ENCODE results near the gene FBLL1.

The FBLL1 gene

DNA sequence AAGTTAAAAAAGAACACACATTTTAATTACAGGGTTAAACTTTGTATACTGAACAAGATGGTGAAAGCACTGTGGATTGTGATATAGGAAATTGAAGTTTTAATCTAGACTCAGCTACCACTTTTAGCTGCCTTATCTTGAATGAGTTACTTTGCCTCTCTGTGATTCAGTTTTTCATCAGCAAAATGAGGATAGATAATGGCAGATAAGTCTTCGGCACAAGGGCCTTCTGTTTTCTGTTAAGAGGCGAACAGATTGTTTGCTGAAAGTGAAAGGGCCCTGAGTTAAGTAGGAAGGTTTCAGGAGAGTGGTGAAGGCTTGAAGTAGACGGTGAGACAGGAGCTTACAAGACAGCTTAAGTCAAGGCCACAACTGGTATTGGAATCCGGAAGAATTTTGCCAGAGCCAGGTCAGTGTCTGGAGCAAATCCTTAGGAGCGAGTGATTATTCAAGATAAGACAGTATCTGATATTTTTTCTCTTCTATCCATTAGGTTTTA lies 35.0 kb upstream of the FBLL1 start:
- no peak overlapping the region for H3K4me3 ChIP-seq (ENCODE audit: low read length)
- TF ChIP-seq, protein P1, sequence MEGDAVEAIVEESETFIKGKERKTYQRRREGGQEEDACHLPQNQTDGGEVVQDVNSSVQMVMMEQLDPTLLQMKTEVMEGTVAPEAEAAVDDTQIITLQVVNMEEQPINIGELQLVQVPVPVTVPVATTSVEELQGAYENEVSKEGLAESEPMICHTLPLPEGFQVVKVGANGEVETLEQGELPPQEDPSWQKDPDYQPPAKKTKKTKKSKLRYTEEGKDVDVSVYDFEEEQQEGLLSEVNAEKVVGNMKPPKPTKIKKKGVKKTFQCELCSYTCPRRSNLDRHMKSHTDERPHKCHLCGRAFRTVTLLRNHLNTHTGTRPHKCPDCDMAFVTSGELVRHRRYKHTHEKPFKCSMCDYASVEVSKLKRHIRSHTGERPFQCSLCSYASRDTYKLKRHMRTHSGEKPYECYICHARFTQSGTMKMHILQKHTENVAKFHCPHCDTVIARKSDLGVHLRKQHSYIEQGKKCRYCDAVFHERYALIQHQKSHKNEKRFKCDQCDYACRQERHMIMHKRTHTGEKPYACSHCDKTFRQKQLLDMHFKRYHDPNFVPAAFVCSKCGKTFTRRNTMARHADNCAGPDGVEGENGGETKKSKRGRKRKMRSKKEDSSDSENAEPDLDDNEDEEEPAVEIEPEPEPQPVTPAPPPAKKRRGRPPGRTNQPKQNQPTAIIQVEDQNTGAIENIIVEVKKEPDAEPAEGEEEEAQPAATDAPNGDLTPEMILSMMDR (conservative IDR thresholded peaks at IDR 0.05; ENCODE audit: low read length): no peak
- DNase-seq (ENCODE audit: low read depth): no peak

- DNase-seq (ENCODE audit: low read depth): no peak
- no peak overlapping the region for H3K4me3 ChIP-seq (ENCODE audit: low read length)
- TF ChIP-seq, protein P1 (conservative IDR thresholded peaks at IDR 0.05; ENCODE audit: low read length): no peak
Observed at GRCh38 chr5:168502563-168503237, 26.4 kb upstream of the FBLL1 start.

DNA sequence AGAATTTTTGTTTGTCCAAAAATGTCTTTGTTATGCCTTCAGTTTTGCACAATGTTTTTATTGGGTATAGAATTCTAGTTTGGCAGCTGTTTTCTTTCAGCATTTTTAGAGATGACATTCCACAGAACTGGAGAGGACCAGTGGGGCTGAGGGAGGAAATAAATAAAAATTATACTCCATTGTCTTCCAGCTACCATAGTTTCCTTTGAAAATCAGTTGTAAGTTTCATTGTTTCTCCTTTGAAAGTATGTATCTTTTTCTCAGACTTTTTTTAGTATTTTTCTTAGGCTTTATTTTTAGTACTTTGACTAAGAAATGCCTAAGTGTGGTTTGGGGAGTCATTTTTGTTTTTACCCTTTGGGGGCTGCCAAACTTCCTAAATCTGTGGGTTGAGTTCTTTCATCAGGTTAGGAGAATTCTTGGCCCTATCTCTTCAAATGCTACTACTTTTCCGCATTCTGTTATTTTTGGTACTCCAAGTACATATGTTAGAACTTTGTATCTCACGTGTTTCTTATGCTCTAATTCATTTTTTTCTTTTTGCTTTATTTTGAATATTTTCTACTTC lies 15.2 kb upstream of the FBLL1 start:
- TF ChIP-seq, protein P1 (conservative IDR thresholded peaks at IDR 0.05; ENCODE audit: low read length): no peak
- H3K4me3 ChIP-seq (ENCODE audit: low read length): no peak overlapping the region
- peak; percentile 2 for DNase-seq (ENCODE audit: low read depth)

GRCh38 chr5:168525856-168526255 lies 3.2 kb upstream of the FBLL1 start:
- DNase-seq (ENCODE audit: low read depth): no peak
- TF ChIP-seq, protein P1 (conservative IDR thresholded peaks at IDR 0.05; ENCODE audit: low read length): no peak
- H3K4me3 ChIP-seq (ENCODE audit: low read length): no peak overlapping the region

DNA sequence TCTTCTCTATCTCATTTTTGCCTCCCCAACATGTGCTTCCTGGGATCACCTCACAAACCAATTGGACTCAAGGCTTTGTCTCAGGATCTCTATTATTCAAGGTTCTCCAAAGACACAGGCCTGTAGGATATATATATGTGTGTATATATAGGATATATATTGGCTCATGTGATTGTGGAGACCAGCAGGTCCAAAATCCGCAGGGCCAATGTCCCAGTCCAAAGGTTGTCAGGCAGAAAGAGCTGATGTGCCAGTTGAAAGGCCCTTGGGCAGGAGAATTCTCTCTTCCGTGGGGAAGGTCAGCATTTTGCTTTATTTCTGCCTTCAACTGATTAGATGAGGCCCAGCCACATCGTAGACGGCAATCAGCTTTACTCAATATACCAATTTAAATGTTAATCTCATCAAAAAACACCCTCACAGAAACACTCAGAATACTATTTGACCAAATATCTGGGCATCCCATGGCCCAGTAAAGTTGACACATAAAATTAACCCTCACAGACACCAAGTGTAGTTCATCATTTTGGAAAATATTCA lies 1.3 kb upstream of the FBLL1 start:
- TF ChIP-seq, protein P1 (conservative IDR thresholded peaks at IDR 0.05; ENCODE audit: low read length): no peak
- no peak for DNase-seq (ENCODE audit: low read depth)

GRCh38 chr5:168529374-168530234 lies 499 bp downstream of the FBLL1 start:
- TF ChIP-seq, protein P1 (conservative IDR thresholded peaks at IDR 0.05; ENCODE audit: low read length): no peak
- peak overlapping the region; percentile 42 for H3K4me3 ChIP-seq (ENCODE audit: low read length)
- no peak for DNase-seq (ENCODE audit: low read depth)

More for the DNA sequence above, 1.3 kb upstream of the FBLL1 start:
- no peak overlapping the region for H3K4me3 ChIP-seq (ENCODE audit: low read length)
